DMS79 treated with DMSO at 0.1 percent for 48 hours (cell line): ENCODE data around the gene CHMP1B.

Experiments
- DNase-seq: peaks from one replicate; lab custom pipeline; 2025; lab: John Stamatoyannopoulos, UW

Gene CHMP1B, protein sequence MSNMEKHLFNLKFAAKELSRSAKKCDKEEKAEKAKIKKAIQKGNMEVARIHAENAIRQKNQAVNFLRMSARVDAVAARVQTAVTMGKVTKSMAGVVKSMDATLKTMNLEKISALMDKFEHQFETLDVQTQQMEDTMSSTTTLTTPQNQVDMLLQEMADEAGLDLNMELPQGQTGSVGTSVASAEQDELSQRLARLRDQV

GRCh38 chr18:11851146-11851805 is at the start of gene CHMP1B:
TSS of gene CHMP1B (plus strand) at chr18:11851413. CDS start at chr18:11851512, 99 bp downstream.
- DNase-seq: peak; percentile 84

DNA sequence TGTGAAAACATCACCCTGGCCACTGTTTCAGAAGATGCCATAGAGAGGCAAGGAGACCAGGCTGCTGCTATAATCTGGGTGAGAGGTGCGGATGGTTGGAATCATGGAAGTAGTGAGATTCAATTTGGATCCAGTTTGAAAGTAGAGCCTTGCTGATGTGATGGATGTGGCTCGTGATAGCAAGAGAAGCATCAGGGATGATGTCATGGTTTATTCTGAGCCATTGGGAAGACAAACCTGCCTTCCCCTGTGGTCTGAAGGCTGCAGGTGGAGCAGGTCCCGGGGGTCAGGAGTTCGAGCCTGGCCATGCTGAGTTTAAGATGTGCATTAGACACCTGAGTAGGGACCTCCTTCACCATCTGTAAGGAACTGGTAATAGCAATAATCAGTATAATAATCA is 49.6 kb upstream of the CHMP1B start:
- DNase-seq: no peak

GRCh38 chr18:11802158-11802557 is 49.1 kb upstream of the CHMP1B start:
- DNase-seq: no peak

DNA sequence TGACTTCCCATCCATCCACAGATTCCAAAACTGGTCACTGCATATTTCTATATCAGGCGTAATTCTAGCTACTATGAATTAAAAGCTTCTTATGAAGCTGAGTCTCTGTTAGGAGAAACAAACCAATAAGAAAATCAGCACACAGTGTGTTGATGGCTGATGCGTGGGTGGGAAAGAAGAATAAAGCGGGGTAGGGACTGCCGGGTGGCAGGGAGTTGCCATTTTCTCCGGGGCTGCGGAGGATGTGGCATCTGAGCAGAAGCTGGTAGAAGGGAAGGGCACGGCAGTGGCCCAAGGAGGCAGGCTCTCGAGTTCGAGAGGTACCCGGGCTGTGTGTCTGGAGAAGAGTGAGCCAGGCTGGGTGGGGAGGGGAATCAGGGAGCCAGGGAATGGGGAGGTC is 48.6 kb upstream of the CHMP1B start:
- no peak for DNase-seq

GRCh38 chr18:11807233-11807632 is 44.0 kb upstream of the CHMP1B start:
- DNase-seq: no peak

GRCh38 chr18:11808001-11808855 is 43.0 kb upstream of the CHMP1B start:
- DNase-seq: no peak

- DNase-seq: no peak
Measured at GRCh38 chr18:11809895-11810294, 41.3 kb upstream of the CHMP1B start.

DNA sequence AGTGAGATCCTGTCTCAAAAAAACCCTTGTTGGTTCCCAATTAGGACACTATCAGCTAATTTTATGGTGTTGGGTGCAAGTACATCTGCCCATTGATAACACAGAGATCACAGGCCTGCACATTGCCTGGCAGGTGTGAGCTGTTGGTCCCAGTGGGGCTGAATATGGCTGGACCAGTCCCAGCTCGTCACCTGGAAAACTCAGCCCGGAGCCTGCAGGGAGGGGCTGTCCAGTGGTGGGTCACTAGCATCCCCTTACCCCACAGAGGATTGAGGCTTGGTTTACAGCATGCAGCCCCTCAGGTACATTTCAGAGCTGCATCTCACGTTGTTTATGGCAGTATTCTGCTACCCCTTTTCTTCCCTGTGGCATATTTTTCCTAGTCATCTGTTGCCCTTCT is 40.8 kb upstream of the CHMP1B start:
- DNase-seq: no peak

GRCh38 chr18:11811009-11811408 is 40.2 kb upstream of the CHMP1B start:
- DNase-seq: no peak

GRCh38 chr18:11817229-11817628 is 34.0 kb upstream of the CHMP1B start:
- peak; percentile 6 for DNase-seq

DNA sequence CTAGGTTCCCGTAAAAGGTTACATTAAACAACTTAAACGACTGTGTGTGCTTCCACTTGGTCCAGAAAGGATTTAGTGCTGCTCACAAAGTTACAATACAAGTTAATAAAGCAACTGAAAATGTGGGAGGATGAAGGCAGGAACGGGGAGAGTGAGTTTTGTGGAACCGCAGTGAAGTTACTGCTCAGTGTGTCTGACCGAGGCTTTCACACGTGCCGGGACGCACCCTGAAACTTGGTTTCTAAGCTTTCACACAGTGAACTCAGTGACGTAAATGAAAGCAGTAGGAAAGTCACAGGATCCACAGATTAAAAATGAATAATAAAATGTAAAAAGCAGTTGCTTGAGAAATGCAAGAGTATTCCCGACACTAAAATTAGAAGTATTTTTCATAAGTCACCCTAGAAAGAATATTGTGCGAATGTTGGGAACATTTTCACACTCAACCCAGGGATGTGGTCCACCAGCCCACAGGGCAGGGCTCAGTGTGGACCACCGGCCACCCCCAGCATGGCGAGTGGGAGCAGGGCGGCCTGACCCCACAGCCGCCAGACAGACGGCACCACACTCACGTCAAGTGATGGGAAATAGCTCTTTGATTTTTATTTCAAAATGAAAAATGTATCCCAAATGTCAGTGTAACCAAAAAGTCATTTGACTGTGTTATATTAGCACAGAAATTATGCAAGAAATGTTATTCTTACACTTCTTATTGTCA is 32.6 kb upstream of the CHMP1B start:
- no peak for DNase-seq

DNA sequence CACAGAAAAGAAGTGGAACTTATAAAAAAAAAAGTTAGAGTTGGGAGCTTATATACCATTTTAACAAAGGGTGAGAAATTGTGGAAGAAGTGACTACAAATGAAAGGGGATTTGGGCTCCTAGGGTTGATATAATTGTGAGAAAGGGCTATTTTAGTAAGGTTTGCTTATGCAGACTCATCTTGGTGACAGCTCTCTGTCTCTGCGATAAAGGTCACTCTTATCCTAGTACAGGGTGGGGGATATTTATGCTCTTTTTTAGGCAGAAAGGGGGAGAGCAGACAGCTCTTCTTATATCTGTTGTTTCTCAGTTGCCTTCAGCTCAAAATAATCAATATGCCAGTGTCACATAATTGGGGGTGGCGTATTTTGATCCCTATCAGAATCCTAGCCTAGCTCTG is 31.3 kb upstream of the CHMP1B start:
- DNase-seq: no peak

DNA sequence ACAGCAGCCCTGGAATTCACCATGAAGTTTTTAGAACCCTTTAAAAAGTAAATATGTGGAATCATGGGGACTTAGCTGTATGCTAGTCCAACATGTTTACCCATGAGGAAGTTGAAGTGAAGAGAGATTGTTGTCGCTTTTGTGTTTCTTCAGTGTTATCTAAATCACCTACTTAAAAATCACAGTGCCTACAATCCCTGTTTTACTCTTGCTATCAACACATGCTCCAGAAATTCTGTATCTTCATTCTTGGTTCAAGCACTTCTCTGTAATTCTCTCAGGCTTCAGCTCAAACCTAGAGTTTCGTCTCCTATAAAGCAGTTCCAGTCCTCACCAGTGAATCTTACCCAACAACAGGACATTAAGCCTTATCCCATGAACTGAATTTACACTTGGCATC is 30.5 kb upstream of the CHMP1B start:
- DNase-seq: no peak

GRCh38 chr18:11821208-11821607 is 30.0 kb upstream of the CHMP1B start:
- DNase-seq: no peak

DNA sequence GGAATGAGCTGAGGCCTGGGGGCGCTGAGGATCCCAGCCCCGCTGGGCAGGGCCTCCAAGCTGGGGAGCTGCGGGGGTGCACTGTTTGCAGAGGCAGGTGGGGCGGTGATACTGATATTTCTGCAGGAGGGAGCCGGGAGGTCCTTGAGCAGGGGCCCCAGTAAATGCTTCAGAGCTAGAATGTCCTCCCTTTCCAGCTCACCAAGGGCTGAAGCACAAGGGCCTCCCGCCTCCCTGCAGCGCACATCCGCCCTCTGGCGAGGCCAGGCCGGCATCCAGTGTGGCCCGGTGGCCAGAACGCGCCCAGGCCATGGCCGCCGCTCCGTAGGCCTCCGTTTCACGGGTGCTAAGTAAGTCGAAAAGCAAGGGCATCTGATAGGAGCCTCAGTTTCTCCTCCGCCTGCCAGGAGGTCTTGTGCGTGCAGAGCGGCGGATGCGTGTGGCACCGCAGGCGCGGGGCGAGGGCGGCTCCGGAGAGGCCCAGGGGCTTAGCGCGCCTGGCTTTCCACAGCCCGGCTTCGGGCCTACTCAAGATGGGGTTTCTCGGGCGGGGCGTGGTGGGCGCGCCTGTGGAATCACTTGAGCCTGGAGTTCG is 29.5 kb upstream of the CHMP1B start:
- no peak for DNase-seq

- no peak for DNase-seq
Measured at GRCh38 chr18:11823545-11823944, 27.7 kb upstream of the CHMP1B start.

DNA sequence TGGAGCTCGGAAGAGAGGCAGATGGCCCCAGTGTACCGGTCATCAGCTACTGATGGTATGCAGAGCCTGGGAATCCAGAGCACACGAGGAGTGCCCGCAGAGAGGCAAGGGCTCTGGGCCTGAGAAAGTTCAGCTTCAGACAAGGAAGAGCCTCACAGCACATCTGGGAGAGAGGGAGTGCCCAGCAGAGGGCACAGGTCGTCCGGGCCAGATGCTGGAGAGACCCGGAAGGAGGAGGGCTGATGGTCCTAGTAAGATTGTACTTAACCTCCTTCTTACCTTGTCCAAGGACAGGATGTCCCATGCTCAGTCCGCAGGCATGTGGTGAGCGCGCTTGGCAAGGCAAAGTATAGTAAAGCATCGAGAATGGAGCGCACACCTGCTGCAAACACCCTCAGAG is 24.4 kb upstream of the CHMP1B start:
- no peak for DNase-seq

DNA sequence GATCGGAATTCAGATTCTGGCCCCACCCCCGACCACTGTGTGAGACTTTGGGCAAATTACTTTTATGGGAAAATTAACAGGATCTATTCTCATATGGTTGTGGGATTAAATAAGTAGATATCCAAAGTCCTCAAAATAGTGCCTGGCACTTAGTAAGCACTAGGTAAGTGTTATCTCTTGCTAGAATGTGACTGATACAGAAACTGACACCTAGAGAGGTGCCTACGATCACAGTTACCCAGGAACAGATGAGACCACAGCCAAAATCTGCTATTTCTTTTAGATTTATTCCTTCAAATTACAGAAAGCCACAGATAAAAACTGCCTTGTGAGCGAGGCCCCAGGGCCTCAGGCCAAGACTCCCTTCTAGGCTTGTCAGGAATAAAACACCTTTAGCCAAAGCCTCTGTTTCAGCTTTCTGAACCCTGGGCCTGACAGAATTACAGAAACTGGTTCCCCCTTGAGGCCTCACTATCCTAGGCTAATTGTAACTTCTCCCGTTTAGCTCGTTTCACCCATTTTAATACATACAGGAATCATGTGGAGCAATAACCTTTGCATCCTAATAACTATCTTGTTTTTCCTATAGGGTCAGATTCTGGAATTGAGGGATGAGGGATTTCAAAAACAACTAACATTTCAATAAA is 22.3 kb upstream of the CHMP1B start:
- DNase-seq: no peak

DNA sequence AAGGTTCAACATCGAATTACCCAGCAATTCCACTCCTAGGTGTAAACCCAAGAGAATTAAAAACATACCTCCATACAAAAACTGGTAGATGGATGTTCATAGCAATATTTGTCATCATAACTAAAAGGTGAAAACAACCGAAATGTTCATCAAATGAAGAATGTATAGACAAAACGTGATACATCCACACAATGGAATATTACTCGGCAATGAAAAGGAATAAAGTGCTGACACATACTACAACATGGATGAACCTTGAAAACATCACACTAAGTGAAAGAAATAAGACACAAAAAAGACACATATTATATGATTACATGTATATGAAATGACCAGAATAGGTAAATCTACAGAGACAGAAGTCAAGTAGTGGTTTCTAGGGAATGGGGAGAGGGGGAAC is 20.6 kb upstream of the CHMP1B start:
- no peak for DNase-seq

- no peak for DNase-seq
Measured at GRCh38 chr18:11831921-11832320, 19.3 kb upstream of the CHMP1B start.

GRCh38 chr18:11834772-11835171 is 16.4 kb upstream of the CHMP1B start:
- no peak for DNase-seq

DNA sequence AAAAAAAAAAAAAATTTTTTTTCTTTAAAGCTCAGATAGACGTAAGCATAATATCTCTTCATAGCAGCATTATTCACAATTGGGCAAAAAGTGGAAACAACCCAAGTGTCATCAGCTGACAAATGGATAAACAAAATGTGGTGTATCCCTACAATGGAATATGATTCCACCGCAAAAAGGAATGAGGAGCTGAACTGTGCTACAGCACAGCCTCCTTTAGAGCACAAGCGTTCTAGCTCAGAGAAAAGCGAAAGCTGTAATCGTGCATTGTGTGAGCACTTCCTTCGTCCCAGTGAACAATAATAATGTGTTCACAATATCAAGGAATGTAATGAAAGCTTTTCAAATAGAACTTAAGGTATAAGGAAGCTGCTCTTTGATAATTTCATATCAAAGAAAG is 11.7 kb upstream of the CHMP1B start:
- no peak for DNase-seq
